Adrenal gland (tissue), 12 donors: ENCODE results near the gene PASD1. TPM values are rescaled to one million over a fixed set of nuclear protein-coding genes. Genes with fewer than 3 reads are reported as not detected.

Experiments used
- DNase-seq, 7 donors: peaks; one replicate each; pipeline ENCODE4 v3.0.0-alpha.2; 2019 to 2020
- H3K27ac ChIP-seq, 5 donors: fragments of 200-600 bp; sonication (generic) in 4 of 5; 1 replicate in 3 of 5; 2 replicates in 2 of 5; pipeline versions ENCODE4 v1.5.1 to v1.8.0; 2016 to 2020; ENCODE audit warnings: mild to moderate bottlenecking in 1 of 5
- H3K27me3 ChIP-seq: fragments of 200-600 bp; 2 replicates; pipeline ENCODE4 v1.8.0; 2021
- H3K36me3 ChIP-seq, 2 donors: fragments of 200-600 bp; replicated peaks in 1 of 2; 1 replicate in 1 of 2; 2 replicates in 1 of 2; pipeline versions ENCODE4 v1.5.1 to v1.8.0; 2018 to 2022
- H3K4me1 ChIP-seq, 2 donors: fragments of 200-600 bp; replicated peaks in 1 of 2; 1 replicate in 1 of 2; 2 replicates in 1 of 2; pipeline versions ENCODE4 v1.5.1 to v1.8.0; 2018 to 2021
- H3K4me3 ChIP-seq, 4 donors: fragments of 200-600 bp; sonication (generic) in 3 of 4; one replicate each; pipeline ENCODE4 v1.5.1; 2016 to 2018
- H3K9me3 ChIP-seq, 3 donors: fragments of 200-600 bp; sonication (generic) in 1 of 3; replicated peaks in 1 of 3; 1 replicate in 2 of 3; 2 replicates in 1 of 3; pipeline versions ENCODE4 v1.5.1 to v1.8.0; 2016 to 2021
- CTCF ChIP-seq, 6 experiments: fragments of 450-650 bp in 4 of 6; fragments of 200-600 bp in 2 of 6; sonication (generic) in 1 of 6; IDR thresholded peaks; 1 replicate in 5 of 6; 2 replicates in 1 of 6; pipeline versions ENCODE4 v1.5.1 to v1.8.0; 2016 to 2021; ENCODE audit warnings: antibody characterized with exemption in 6 of 6, mild to moderate bottlenecking in 2 of 6, moderate library complexity in 1 of 6
- POLR2A ChIP-seq, 2 donors: fragments of 450-650 bp; IDR thresholded peaks; one replicate each; pipeline ENCODE4 v1.6.1; 2017; ENCODE audit warnings: antibody characterized with exemption in 2 of 2, mild to moderate bottlenecking in 2 of 2, moderate library complexity in 1 of 2
- WGBS, 4 donors: extraction: QIAGEN DNeasy Blood & Tissue Kit in 2 of 4; methylation state at CpG; one replicate each; pipeline versions ENCODE4 v1.1.5 to v1.1.7; 2013 to 2017; 5-methylcytosine and 5-hydroxymethylcytosine counted together
- intact Hi-C, 2 donors: fragments of 100-400 bp; cut with DNase I; formaldehyde crosslinking; loops; one replicate each; pipeline versions ENCODE4 v1.14.1 to v1.15.0; 2022 to 2023
- polyA plus RNA-seq, 3 donors: library from polyadenylated mRNA; stranded (reverse); fragments of 200-250 nt in 2 of 3; fragments of 350-450 nt in 1 of 3; fragmentation: Illumina TruSeq in 1 of 3; extraction: RNeasy Lipid Tissue Mini Kit (QIAGEN cat#74804) in 1 of 3; gene quantifications; one replicate each; pipeline ENCODE4 v1.2.3, GENCODE V29; 2013 to 2014
- total RNA-seq, 9 donors: library from RNA; depleted of rRNA in 4 of 9; stranded (reverse); fragments of >200 nt in 4 of 9; fragments of 120-200 nt in 1 of 9; fragmentation: NEBNext Ultra II Directional in 1 of 9; extraction: Animal tissue kit (Norgen Biotek cat#: 25700) in 1 of 9; gene quantifications; one replicate each; pipeline versions ENCODE4 v1.1.0 to v1.2.4, GENCODE V29; 2013 to 2023
- donor health status: healthy with polysubstance abuse.
- donor health status: Bipolar disorder and iron deficiency.
- donor health status: DM: yes; HTN: yes; CAD: no.
- donor health status: DM: no; HTN: no; CAD: no.
- donor health status: DM: no; HTN: no; CAD: no.
- donor health status: DM: yes; HTN: yes; CAD: no.

Gene PASD1
- total and polyA plus RNA-seq, 12 donors: 0.17 TPM; not detected in 11

- Histone ChIP-seq H3K27ac (no peak overlapping the region), H3K27me3 (no peaks in the 10 kb centered on the region), H3K4me1 (no peaks in the 10 kb centered on the region), H3K4me3 (no peak overlapping the region), H3K36me3 (no peaks in the 10 kb centered on the region), H3K9me3 (no peaks in the 10 kb centered on the region)
- TF ChIP-seq CTCF (IDR thresholded peaks at IDR 0.05) (no peak), POLR2A (IDR thresholded peaks at IDR 0.05) (no peak)
- intact Hi-C loops: no loop called here
- 66 to 91% (median 76%) methylated on average over 3 to 4 of the region's 4 CpGs for WGBS, 4 donors
- no peak for DNase-seq
Observed at GRCh38 chrX:151633157-151633556, 69.7 kb downstream of the PASD1 start.

GRCh38 chrX:151634937-151635336 is 71.5 kb downstream of the PASD1 start:
- no peak for DNase-seq
- WGBS, 4 donors: 48 to 67% (median 54%) methylated on average over 1 of the region's 1 CpG
- Histone ChIP-seq H3K27ac (no peak overlapping the region), H3K27me3 (no peaks in the 10 kb centered on the region), H3K4me3 (no peak overlapping the region), H3K9me3 (no peaks in the 10 kb centered on the region), H3K36me3 (no peaks in the 10 kb centered on the region), H3K4me1 (no peaks in the 10 kb centered on the region)
- TF ChIP-seq POLR2A (IDR thresholded peaks at IDR 0.05): no peak
- TF ChIP-seq CTCF (IDR thresholded peaks at IDR 0.05): no peak
- intact Hi-C loops: no loop called here

- no peaks in the 10 kb centered on the region for H3K36me3 ChIP-seq
- WGBS, 4 donors: 73 to 86% (median 77%) methylated on average over 11 of the region's 11 CpGs
- TF ChIP-seq POLR2A (IDR thresholded peaks at IDR 0.05) (no peak), CTCF (IDR thresholded peaks at IDR 0.05) (no peak)
Observed at GRCh38 chrX:151641564-151641963, 78.1 kb downstream of the PASD1 start.

GRCh38 chrX:151675121-151675746 is 111.8 kb downstream of the PASD1 start:
- no peaks in the 10 kb centered on the region for H3K4me1 ChIP-seq
- peaks cover 2% of the 10 kb centered on the region for H3K27me3 ChIP-seq
- no peak overlapping the region for H3K4me3 ChIP-seq
- no peaks in the 10 kb centered on the region for H3K36me3 ChIP-seq
- intact Hi-C loops: no loop called here
- no peaks in the 10 kb centered on the region for H3K9me3 ChIP-seq
- no peak overlapping the region for H3K27ac ChIP-seq
- no peak for TF ChIP-seq POLR2A (IDR thresholded peaks at IDR 0.05)
- DNase-seq: no peak
- WGBS, 4 donors: 57 to 75% (median 64%) methylated on average over 4 to 6 of the region's 6 CpGs

More at GRCh38 chrX:151641564-151641963, 78.1 kb downstream of the PASD1 start:
- intact Hi-C loops: no loop called here
- Histone ChIP-seq H3K9me3 (no peaks in the 10 kb centered on the region), H3K4me3 (no peak overlapping the region), H3K4me1 (no peaks in the 10 kb centered on the region), H3K27me3 (peaks cover 5% of the 10 kb centered on the region), H3K27ac (no peak overlapping the region)
- DNase-seq: no peak

GRCh38 chrX:151676196-151676595 is 112.7 kb downstream of the PASD1 start:
- Histone ChIP-seq H3K4me1 (no peaks in the 10 kb centered on the region), H3K36me3 (no peaks in the 10 kb centered on the region), H3K27me3 (no peaks in the 10 kb centered on the region), H3K9me3 (no peaks in the 10 kb centered on the region), H3K4me3 (no peak overlapping the region), H3K27ac (no peak overlapping the region)
- DNase-seq: no peak
- 52 to 79% (median 70%) methylated on average over 2 to 4 of the region's 4 CpGs for WGBS, 4 donors
- TF ChIP-seq POLR2A (IDR thresholded peaks at IDR 0.05): no peak
- no peak for TF ChIP-seq CTCF (IDR thresholded peaks at IDR 0.05)
- intact Hi-C loops: no loop called here
